Measurements from ENCODE around the gene OST4.

- TF ChIP-seq POLR2AphosphoS5 (IDR thresholded peaks at IDR 0.05) (no peak), CTCF (IDR thresholded peaks at IDR 0.05) (no peak), POLR2A (IDR thresholded peaks at IDR 0.05) (no peak), EP300 (IDR thresholded peaks at IDR 0.05) (no peak)
These were observed 11.4 kb upstream of the OST4 start for GRCh38 chr2:27082773-27083409.

Data from sigmoid colon (tissue), 4 donors.